T1000 (cell line): ENCODE data around the gene ALPI.

Experiments used
- DNase-seq: peaks from one replicate; lab custom pipeline; 2025; ENCODE audit warnings: mixed read lengths; lab: John Stamatoyannopoulos, UW

Gene ALPI

GRCh38 chr2:232501794-232502390, 45.9 kb downstream of the ALPI start:
- DNase-seq = no peak

GRCh38 chr2:232502511-232502910, 46.6 kb downstream of the ALPI start:
- no peak for DNase-seq

GRCh38 chr2:232502911-232503808, 47.2 kb downstream of the ALPI start:
- DNase-seq = no peak

- no peak for DNase-seq
Observed at GRCh38 chr2:232503809-232504323, 47.9 kb downstream of the ALPI start.

GRCh38 chr2:232504438-232504837, 48.5 kb downstream of the ALPI start:
- no peak for DNase-seq

GRCh38 chr2:232505856-232506255, 49.9 kb downstream of the ALPI start:
- DNase-seq = no peak

- DNase-seq = no peak
Observed at GRCh38 chr2:232506709-232507108, 50.8 kb downstream of the ALPI start.

GRCh38 chr2:232508251-232508650, 52.3 kb downstream of the ALPI start:
- no peak for DNase-seq
